ENCODE data around the gene PHACTR1.

GRCh38 chr6:13328875-13329183, 612.3 kb downstream of the PHACTR1 start:
- no peak for TF ChIP-seq CTCF (IDR thresholded peaks at IDR 0.05)
- no peak for TF ChIP-seq POLR2A (IDR thresholded peaks at IDR 0.05)
- no peak for TF ChIP-seq EP300 (IDR thresholded peaks at IDR 0.05; ENCODE audit: low read depth)
